Stimulated activated CD8-positive, alpha-beta memory T cell treated with anti-CD3 and anti-CD28 coated beads, Interleukin-12 subunit alpha, Interleukin-12 subunit beta, amount 100 ng/mL, for 24 hours (primary cell): ENCODE data around the gene GTPBP4.

Experiments used
- DNase-seq: peaks from one replicate; pipeline ENCODE4 v3.0.0-alpha.2; 2020; ENCODE audit errors: extremely low read depth

GTPBP4 gene

DNA sequence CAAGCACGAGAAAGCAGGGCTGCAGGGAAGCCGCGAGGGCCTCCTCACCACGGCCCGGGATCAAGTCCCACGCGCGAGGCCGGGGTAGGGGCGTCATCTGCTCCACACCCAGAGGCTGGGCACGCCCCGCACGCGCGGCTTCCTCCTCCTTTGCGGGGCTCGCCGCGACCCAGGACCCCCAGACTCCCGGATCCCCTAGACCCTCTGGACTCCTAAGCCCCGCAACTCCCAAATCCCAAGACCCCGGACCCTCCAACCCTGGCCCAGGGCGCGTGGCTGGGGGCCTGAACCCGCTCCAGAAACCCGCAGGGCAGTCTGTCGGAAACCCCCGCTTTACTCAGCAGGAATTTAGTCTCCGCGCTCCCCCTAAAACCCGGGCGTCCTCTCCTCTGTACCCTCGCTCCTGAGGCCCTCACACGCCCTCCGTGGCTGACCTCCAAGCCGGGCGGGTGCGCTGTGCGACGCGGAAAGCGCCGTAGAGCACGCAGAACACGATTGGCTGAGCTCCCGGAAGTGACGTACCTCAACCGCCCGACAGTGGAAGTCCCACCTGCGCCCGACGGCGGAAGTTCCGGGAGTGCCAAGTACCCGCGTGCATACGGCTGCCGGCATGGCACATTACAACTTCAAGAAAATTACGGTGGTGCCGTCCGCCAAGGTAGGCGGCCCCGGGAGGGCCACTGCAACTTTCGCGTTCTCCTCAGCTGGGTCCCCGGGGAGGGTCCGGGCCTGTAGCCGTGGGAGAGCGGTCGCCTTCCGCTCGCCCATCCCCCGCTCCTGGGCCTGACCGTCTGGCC, at the start of gene GTPBP4:
Gene GTPBP4, plus strand, starts transcription at position 565 of the 797 bp plus-strand sequence. Its CDS starts 46 bp downstream, at position 611.
- DNase-seq: peak; percentile 95

DNA sequence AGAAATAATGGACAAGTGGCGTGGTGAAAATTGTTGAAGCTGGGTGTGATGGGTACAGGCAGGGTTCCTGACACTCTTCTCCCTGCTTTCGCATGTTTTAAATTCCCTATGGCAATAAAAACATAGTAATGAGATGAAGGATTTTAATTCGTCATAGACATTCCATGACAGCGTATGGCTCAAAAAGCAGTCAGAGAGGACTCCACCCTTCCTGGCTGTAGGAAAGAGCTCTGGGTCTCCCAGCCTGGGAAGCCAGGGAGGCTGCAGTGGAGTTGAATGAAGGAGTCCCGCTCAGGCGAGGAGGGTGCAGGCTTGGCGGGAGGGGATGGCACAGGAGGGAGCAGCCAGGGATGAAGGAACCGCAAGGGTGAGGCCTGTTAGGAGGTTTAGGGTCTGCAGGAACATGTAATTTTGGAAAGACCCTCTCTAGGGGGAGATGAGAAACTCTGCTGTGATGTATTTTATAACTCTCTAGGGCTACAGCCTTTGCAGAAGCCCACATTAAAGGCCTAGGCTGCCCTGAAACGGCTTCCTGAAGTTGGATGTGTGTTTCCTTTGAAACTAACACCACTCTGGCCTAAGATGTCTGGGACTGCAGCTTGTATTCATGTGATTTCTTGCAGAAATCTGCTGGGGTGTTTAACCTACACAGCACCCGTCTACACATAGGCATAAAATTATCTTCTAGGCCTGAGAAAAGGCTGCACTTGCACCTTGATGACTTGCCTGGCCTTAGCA, 49.1 kb upstream of the GTPBP4 start:
- DNase-seq: no peak

DNA sequence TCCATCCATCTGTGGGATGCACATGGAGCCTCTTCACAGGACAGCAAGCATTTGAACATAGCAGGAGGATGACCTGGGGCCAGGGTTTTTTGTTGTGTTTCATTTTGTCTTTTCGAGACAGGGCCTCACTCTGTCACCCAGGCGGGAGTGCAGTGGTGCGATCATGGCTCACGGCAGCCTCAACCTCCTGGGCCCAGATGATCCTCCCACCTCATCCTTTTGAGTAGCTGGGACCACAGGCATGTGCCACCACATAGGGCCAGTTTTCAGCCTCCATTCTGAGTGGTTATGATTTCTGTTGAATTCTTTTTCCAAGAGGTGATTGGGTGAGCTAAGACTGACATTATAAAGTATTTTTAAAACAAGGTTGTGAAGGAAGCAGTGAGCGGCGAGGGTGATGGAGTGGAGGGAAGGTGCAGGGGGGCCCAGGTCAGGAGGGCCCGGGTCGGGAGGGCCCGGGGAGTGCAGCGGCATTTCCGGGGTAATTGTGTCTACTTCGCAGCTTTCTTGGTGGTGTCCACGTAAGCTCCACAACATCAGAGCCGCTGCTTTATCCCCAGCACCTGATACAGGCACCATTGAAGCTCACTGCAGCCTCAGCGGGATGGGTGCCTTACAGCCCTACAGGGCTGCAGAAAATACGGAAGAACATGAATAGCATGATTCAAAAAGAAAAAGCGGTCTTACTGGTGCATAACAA, 44.8 kb upstream of the GTPBP4 start:
- no peak for DNase-seq

DNA sequence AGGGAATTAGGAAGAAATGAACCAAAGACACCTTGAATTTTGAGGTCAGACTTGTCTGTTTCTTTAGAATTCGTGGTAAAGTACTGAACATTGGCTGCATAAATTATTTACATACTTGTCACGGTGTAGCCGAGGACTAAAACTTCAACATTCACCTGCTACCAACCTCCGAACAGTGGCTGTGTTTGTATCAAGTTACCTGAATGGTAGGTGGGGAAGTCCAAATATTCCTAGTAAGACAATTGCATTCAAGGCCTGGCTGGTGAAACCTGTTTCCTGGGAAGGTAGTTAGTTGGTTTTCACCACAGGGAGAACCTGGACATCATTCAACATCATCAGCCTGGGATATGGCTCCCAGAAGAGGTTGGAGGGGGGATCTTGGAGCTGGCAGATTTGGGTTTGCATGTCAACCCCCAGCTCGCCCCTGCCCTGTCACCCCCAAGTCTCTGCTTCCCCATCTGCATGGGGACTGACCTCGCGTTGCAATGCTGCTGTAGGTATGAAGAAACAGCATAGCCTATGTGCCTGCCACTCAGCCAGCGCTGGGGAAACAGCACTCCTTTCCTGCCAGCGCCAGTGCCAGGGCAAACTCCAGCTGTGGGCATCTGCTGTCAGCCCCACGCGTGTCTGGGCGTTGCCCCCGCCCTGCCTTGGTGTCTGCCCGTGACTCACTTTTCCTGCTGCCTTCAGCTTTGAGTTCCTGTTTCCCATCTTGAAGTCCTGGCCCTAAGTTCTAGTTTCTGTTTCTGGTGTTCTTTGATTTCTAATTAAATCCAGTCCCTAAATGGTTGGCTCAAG, 44.0 kb upstream of the GTPBP4 start:
- DNase-seq: no peak

DNA sequence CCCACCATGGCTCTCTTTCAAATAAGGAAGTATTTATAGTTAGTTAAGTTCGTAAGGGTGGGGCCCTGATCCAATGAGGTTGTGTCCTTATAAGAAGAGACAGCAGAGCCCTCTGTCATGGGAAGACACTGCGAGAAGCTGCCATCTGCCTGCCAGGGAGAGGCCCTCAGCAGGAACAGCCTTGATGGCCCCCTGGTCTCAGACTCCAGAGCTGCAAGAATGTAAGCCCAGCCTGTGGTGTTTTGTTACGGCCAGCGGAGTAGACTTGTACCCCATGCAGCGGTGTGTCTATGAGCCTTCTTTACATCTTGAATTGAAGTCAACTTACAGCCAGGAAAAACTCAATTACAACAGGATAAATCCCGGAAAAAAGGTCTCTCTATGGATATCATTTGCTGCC, 42.5 kb upstream of the GTPBP4 start:
- DNase-seq: no peak

DNA sequence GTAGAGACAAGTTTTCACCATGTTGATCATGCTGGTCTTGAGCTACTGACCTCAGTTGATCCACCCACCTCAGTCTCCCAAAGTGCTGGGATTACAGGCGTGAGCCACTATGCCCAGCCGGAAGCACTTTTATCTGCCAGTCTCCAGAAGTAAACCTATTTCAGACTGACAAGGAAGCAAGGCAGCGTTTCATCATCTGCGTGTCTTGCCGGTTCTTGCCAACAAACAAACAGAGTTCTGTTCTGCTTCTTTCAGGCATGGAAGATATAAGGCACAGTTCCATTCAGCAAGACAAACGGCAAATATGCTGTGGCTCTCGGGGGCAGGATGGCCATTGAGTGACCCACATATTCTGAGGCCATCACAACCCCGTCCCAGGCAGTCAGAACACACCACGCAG, 41.2 kb upstream of the GTPBP4 start:
- DNase-seq: no peak

DNA sequence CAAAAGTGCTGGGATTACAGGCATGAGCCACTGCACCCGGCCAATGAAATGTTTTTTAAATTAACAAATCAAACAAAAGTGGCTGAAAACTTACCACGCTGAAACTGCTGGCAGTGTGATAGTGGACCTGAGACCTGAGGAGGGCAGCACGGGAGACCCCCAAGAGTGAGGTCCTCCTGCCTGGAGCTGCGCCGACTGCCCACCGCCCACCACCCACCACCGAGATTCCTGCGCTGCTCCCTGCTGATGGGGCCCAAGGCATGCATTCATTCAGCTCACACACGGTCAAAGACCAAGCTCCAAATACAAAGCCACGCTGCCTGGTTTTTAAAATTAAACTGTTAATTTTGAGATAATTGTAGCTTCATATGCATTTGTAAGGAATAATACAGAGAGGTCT, 40.4 kb upstream of the GTPBP4 start:
- DNase-seq: no peak

DNA sequence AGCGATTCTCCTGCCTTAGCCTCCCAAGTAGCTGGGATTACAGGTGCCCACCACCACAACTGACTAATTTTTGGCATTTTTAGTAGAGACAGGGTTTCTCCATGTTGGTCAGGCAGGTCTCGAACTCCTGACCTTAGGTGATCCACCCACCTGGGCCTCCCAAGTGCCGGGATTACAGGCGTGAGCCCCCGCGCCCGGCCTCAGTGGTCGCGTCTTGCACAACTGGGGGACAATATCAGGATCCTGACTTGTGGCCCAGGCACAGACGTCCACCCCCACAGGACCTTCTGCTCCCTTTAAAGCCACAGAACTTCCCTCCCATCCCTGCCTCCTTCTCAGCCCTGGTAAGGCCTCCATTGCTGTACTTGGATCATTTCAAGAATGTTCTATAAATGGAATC, 39.9 kb upstream of the GTPBP4 start:
- no peak for DNase-seq

DNA sequence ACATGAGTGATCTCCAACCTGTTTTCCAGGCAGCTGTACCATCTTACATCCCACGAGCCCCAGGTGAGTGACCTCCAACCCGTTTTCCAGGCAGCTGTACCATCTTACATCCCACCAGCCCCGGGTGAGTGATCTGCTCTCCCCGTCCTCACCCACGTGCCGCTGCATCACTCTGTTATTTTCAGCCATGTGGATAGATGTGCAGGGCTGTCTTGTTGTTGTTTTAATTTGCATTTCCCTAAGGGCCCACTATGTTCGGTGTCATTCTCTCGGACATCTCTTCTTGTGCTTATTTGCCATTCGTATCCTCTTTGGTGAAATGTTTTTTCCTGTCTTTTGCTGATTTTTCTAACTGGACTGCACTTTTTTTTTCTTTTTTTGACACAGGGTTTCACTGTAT, 38.8 kb upstream of the GTPBP4 start:
- DNase-seq: no peak

DNA sequence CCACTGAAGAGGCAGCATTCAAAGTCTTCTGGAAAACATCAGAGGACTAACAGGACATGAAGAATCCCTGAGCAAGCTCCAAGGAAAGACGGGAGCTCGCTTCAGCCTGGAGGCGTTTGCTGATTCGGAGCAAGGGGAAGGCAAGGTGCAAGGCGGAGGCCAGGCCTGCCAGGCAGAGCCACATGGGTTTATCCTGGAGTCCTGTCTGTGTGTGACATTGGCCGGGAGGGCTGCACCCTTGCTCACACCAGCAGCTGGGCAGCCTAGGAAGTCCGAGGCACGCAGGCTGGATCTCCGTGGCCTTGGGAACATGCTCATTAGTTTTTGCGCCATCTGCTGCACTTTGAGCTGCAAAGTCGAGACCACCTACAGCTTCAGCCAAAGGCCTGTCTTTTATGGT, 34.4 kb upstream of the GTPBP4 start:
- no peak for DNase-seq

DNA sequence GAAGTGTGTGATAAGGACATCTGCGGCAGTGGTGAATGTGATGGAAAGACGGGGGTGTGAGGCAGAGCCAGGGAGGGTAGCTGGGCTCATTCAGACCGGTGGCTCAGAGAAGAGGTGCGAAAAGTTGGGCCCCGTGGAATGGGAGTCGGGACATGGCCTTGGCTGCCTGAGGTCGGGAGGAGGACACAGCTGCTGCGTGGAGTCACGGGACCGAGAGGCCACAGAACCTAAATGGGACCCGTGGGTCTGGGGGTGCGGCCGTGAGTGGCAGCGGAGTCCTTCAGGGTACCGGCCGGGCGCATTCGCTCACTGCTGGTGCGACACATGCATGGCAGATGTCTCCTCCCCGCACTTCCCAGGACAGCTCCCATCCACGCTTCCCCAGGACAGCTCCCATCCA, 33.8 kb upstream of the GTPBP4 start:
- no peak for DNase-seq

DNA sequence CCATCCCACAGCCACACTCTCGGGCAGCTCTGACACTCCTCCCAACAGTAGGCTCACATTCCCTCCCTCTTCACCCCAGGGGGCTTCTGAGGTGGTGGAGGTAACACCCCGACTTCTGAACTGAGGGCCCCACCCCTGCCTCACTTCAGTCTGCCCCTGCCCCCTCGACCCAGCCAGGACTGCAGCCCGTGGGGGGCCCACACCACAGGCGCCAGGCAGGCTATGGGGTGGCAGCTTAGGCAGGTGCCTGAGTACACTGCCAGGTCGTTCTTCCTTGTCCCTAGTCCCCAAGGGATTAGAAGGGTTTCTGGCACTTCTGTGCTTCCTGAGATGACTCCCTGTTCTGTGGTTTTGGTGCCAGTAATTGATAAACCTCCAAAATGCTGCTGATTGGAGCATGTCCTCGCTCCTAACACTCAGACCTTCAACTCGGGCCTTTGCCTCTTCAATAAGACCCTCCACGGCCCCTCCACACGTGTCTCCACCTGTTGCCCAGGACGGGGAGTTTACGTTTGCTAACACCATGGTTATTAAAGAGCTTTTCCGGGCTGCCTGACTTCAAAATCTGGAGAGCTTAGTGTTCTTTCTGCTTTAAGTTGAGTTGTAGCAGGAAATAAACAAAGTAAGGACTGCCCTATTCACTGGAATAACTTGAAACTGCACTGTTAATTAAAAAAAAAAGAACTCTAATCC, 33.0 kb upstream of the GTPBP4 start:
- DNase-seq: no peak

DNA sequence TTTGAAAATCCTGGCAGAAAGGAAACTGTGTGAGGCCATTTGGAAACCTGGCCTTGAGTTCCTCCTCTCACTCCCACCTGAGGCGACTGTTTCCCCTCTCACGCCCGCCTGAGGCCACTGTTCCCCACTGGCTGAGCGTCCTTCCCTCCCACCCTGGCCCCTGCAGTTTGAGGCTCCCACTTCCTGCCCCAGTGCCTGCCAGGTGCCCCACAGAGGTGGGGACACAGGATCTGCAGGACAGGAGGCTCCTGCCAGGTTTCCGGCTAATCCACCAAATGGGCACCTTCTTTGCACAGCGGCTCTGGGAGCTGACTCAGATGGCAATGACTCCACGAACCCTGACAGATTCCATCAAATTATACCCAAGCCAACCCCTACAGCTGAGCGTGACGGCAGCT, 32.4 kb upstream of the GTPBP4 start:
- no peak for DNase-seq

DNA sequence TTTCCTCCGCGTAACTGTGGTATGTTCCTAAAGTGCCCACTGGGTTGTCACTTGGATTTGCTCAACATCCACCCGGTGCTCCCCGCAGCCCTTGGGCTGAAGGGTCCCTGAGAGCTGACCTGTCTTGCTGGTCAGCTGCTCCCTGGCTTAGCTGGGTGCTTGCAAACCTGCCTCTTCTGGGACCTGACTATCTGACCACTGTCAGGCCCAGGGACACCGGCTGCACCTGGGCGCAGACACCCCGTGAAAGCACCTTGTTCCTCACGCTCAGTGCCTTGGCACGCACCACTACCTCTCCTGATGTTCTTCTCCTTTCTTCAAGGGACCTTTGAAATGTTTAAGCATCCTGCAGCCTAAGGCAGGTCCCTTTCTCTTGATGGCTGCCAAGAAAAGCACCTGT, 30.1 kb upstream of the GTPBP4 start:
- no peak for DNase-seq

DNA sequence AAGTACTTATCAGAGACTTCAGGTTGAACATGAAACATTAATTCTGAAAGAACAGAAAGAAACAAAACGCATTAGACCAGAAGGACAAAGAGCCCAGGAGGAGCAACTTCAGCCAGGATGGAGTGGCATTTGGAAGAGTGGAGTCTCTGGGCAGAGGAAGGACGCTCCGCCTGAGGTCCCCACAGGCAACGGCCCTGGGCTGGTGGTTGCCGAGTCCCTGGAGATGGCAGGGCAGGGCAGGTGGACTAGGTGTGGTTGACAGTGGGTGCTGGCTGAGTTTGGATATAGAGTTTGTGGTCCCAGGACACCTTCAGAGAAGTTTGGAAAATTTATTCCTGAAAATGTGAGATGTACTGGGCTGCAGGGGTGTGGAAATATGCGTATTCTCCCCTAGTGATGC, 29.4 kb upstream of the GTPBP4 start:
- DNase-seq: no peak

DNA sequence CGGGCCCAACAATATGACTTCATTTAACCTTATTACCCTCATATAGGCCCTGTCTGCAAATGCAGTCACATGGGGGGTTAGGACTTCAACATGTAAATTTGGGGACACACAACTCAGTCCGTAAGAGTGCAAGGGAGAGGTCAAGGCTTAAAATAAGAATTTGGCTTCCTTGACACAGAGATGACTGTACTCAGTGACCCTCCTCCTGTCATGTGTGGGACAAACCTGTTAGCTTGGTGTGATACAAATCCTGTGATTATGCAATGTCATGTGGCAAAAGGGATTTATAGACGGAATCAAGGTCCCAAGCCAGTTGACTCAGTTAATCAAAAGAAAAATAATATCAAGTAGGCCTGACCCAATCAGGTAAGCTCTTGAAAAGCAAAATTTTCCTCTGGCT, 25.9 kb upstream of the GTPBP4 start:
- DNase-seq: no peak

DNA sequence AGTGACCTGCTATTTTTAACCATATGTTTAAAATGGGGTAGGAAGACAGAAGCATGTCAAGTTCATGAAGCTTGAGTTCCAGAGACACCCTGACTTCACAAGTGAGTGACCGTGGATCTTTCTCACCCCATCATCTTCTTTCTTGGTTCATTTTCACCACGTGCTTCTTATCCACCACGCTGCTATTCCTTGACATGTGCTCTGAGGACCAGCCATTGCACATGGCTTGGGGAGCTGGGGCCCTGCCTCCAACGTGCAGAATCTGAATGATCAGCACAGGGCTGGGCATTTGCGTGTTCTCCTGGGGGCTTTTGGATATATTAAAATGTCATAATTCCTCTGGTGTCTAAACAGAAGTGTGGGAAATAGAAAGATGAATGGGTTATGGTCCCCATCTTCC, 25.0 kb upstream of the GTPBP4 start:
- no peak for DNase-seq

DNA sequence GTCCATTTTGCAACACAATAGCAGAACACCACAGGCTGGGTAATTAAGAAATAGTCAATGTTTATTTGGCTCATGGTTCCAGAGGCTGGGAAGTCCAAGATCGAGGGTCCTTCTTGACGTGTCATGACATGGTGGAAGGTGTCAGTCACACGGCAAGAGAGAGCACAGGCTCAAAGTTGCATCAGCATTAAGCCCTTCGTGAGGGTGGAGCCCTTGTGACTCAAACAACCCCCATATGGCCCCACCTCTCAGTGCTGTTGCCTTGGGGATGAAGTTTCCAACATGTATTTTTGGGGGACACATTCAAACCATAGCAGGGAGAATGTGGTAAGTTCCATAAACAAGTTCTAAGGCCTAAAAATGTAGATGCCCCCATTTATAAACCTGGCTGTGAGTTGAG, 24.6 kb upstream of the GTPBP4 start:
- no peak for DNase-seq

DNA sequence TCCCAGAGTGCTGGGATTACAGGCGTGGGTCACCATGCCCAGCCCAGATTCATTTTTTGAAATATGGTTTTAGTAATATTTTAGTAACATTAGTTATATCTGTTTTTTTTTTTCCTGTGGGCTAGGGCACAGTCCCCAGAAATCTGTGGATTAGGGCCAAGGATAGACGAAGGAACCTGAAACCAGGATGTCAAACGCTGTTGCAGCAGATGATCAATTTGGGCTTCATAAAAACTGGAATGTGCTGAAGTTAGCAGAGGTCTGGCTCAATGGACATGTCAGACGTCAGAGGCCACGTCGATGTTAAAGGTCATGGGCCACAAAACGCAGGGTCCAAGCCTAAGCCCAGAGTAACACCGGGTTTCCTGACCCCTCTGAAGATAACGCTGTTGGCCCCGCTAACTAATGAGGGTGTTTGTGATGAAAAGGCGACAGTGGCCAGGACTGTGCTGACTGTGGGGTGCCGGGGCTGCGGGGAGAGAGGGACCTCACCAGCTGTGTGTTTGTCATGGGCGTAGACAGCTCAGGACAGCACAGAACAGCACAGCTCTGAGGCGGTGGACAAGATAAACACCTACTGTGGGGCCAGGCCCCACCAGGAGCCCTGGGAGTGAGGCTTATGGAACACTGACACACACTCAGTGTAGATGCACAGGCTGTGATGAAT, 23.8 kb upstream of the GTPBP4 start:
- no peak for DNase-seq

DNA sequence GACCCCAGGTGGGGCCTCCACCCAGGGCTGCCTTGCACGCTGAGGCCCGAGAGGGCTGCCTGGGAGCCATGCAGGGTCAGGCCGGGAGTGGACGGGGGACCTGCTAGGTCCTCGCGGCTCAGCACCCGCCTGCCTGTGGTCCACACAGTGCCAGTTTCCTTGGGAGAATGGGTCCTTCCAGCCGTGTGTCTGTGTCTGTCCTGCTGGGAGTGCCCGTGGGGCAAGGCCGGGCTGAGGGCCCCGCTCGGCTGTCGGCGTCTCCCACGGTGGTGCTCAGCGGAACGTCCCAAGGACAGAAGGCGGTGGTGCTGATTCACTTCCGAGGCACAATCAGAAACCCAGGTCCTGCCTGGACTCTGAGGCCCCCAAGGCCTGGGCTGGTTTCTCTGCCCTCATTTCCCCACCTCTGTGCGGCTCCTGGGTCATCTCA, 23.2 kb upstream of the GTPBP4 start:
- DNase-seq: no peak
